Measurements from ENCODE around the gene EIF3A.
"Not testable (repeated sequence)": the region's sequence is repeated elsewhere in the genome, so short reads cannot be mapped to it uniquely, and the experiment has no call there.

EIF3A gene

DNA sequence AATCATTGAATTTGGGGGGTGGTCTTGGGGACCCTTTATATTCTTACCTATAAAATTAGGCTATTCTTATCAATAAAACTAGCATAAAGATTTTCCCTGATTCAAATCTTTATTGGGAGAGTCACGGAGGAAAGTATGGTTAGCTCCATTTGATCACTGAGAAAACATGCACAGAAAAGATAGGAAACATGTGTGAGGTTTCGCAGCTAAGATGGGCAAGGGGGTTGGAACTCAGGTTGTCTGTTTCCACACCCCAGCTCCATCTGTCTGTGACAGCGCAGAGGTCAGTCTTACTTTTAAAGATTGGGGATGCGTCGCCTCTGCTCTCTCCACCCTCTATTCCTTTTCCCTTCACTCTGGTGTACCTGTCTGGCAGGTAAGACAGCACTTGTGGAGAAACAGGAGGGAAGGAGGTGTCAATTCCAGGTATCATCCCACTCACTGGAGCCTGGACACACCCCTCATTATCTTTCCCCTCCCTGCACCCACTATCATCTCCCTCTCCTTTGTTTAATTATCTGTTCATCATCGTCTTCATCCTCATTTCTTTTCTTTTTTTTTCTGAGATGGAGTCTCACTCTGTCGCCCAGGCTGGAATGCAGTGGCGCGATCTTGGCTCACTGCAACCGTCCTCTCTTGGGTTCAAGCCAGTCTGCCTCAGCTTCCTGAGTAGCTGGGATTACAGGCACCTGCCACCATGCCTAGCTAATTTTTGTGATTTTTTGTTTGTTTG, 20.9 kb upstream of the EIF3A start:
- DNase-seq = no peak

DNA sequence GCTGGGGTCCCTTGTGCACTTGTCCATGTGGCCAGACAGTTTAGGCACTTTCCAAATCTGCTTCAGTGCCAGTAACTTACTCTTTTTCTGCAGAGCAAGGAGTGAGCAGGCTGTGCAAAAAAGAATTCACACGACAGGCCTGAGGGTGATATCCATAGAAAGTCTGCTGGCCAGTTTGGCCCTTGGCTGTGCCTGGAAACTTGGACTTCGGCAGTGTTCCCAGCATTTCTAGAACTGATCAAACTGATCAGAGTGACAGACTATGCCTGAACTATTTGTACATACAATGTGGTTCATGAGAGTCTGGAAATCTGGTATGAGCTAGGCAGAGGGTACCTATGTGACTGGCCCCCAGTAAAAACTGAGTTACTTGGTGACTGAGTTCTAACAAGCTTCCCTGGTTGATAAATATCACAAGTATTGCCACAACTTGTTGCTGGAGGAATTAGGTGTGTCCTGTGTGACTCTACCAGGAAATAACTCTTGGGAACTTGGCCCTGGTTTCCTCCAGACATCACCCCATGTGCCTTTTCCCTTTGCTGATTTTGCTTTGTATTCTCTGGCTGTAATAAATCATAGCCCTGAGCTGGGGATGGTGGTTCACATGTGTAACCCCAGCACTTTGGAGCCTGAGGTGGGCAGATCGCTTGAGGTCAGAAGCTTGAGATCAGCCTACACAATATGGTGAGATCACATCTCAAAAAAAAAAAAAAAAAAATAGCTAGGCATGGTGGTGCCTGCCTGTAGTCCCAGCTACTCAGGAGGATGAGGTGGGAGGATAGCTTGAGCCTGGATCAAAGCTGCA, 20.0 kb upstream of the EIF3A start:
- DNase-seq = no peak

- DNase-seq = no peak
These were observed 18.0 kb upstream of the EIF3A start for GRCh38 chr10:119098576-119098975.

- not testable (repeated sequence) for DNase-seq
These were observed 16.2 kb upstream of the EIF3A start for GRCh38 chr10:119096641-119097415.

DNA sequence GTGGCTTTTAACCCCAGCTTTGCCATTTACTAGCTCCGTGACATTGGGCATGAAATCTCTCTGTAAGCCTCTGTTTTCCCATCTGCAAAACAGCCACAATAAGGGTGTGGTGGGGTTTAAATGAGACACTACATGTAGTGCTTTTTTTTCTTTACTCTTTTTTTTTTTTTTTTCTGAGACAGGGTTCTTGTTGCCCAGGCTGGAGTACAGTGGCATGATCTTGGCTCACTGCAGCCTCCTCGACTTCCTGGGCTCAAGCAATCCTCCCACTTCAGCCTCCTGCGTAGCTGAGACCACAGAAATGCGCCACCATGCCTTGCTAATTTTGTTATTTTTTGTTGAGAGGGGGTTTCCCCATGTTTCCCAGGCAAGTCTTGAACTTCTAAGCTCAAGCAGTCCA, 15.0 kb upstream of the EIF3A start:
- no peak for DNase-seq

- DNase-seq = no peak
These were observed 10.4 kb upstream of the EIF3A start for GRCh38 chr10:119090968-119091367.

DNA sequence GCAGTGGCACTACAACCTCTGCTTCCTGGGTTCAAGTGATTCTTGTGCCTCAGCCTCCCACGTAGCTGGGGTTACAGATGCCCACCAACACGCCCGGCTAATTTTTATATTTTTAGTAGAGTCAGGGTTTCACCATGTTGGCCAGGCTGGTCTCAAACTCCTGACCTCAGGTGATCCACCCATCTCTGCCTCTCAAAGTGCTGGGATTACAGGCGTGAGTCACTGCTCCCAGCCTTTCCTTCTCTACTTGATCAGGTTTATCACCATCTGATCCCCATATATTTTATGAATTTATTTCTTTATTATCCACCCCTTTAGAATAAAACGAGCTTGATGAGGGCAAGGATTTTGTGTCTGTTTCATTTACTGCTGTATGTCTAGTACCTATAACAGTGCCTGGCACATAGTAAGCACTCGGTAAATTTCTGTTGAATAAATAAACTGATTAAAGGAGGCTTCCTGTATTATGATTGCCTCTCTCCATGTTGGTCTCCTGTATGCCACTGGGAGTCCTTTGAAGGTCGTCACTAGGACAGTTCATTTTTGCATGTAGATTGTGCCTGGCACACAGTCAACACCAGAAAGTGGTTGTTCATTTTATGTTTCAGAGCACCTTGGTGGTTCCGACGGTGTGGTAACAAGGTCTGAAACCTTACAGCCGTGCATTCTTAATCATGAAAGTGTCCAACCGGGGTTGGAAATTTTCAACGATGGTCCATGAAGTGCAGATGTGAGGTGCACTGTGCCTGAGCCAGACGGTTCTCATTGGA, 9.6 kb upstream of the EIF3A start:
- peak; percentile 11 for DNase-seq

DNA sequence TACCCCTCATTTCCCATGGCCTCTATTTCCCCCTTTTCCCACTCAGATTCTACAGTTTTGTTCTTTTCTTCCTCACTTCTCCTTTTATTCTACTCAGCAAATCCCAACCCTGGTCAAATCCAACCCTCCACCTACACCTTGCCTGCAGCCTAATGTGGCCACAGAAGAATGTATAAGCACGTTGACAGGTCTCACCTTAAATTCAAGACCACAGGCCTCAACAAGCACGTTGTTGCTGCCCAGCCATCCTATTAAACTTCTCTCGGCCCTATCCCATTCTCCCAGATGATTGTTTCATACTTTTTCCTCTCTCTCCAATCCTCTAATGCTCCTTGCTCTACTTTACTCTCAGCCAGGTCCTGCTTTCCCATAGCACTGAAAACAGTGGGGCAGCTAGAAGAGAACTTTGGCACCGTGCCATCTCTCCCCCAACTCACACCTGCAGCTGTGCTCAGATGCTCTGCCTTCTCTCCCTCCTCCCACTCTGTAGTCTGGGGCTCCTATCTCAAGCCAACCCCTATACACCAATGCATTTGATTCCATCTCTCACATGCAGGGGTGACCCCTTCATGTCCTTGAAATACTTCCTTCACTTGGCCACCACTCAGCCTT, 6.8 kb upstream of the EIF3A start:
- no peak for DNase-seq

DNA sequence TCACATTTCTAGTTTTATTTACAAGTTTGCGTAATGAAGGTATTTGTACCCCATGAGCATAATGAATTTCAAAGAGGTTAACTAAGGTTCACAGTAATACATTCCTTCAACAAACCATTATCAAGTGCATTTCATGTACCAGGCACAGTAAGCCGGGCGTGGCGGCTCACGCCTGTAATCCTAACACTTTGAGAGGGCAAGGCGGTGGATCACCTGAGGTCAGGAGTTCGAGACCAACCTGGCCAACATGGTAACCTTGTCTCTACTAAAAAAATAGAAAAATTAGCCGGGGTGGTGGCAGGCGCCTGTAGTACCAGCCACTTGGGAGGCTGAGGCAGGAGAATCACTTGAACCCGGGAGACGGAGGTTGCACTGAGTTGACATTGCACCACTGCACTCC, 4.3 kb upstream of the EIF3A start:
- no peak for DNase-seq

DNA sequence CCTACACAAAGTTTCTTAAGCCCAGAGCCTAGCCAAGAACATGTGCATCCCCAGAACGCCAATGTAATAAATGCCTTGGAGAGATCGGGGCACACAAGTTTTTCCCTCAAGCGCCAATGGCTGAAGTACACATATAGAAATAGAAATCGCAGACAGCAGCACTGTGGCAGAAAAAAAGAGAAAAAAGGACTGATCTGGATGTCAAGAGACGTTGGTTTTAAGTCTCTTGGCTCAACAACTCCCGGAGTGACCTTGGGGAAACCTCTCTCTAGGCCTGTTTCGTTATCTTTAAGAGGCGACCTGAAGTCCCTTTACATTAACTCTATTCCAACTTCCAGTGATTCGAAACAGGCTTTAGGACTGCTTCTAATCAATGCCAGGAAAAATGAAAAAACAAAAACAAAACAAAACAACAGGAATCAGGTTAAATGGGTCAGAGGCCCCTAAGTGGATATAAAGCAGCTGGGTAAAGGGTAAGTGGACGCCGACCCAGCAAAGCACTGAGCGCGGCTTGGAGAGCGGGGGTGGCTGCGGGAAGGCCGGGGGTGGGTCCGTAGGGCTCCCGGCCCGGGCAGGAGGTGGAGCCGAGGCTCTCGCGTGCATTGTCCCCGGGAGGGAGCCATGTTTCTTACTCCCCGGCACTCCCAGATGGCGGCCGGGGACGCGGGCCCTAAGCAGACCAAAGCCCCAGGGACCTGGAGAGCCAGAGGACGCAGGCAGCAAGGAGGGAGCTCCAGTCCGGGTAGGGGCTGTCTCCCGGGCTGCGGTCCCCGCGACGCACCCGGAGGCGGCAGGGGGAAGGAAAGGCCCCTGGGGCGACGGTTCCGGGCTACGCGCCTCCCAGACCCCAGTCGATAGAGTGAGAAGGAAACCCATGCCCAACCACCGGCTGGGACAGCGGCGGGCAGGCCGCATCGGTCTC, 757 bp downstream of the EIF3A start:
- DNase-seq = peak; percentile 65

GRCh38 chr10:119078422-119079179, 2.0 kb downstream of the EIF3A start:
- no peak for DNase-seq

DNA sequence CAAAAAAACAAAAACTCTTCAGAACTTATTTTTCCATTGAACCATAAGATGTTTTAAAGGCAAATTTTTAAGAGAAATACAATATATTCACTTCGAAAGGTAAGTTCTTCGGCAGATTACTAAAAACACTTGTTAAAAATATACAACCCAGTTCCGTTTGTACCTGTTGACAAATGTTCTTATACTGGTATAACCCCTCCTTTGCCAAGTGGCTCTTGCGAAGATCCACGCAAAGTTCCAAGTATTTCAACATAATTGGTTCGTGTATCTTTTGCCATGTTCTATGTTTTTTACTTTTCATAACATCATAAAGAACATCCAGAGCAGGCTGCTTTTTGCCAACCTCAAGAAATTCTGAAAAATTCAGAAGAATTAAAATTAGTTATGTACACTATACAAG, 7.0 kb downstream of the EIF3A start:
- DNase-seq = no peak

GRCh38 chr10:119070395-119071165, 10.0 kb downstream of the EIF3A start:
- DNase-seq = no peak

- DNase-seq = no peak
These were observed 18.7 kb downstream of the EIF3A start for GRCh38 chr10:119061926-119062325.

- no peak for DNase-seq
These were observed 19.3 kb downstream of the EIF3A start for GRCh38 chr10:119061352-119061751.

DNA sequence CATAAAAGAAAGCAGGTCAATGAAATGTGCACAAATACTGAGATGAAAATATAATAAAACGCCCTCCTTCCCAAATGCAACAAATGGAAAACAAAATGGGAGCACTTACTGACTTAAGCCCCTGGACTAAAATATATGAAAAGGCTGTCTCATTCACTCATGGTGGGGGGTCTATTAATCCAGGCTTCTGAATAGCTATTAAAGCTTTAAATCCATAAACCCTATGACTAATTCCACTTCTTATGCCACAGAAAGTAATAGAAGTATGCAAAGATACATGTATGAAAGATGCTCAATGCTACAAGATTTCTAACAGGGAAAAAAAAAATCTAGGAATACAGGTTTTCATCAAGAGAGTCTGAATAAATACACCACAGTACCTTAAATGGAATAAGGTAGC, 20.5 kb downstream of the EIF3A start:
- DNase-seq = no peak

GRCh38 chr10:119059557-119059956, 21.1 kb downstream of the EIF3A start:
- no peak for DNase-seq

- DNase-seq = no peak
These were observed 22.6 kb downstream of the EIF3A start for GRCh38 chr10:119058010-119058409.

- DNase-seq = no peak
These were observed 25.1 kb downstream of the EIF3A start for GRCh38 chr10:119055472-119055871.

DNA sequence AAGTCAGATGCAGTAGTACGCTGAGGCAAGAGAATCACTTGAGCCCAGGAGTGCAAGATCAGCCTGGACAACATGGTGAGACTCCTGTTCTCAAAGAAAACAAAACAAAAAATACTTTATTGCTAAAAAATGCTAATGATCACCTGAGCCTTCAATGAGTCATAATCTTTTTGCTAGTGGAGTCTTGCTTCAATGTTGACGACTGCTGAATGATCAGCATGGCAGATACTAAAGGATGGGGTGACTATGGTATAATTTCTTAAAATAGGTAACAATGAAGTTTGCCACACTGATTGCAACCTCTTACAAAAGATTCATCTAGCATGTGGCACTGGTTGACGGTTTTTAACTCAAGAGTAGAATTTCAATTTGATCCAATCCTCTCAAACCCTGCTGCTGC, 28.8 kb downstream of the EIF3A start:
- no peak for DNase-seq
